Activated T-helper 1 cell treated with anti-CD3 and anti-CD28 coated beads, Interleukin-2, amount 50 U/mL, for 16 hours (primary cell): ENCODE measurements around the gene KDM6A.
"Not testable (repeated sequence)": the region's sequence is repeated elsewhere in the genome, so short reads cannot be mapped to it uniquely, and the experiment has no call there.

Experiments
- DNase-seq, 2 donors: peaks; one replicate each; pipeline ENCODE4 v3.0.0-alpha.2; 2020; ENCODE audit warnings: low read depth in 1 of 2, low spot score in 1 of 2

KDM6A gene

DNA sequence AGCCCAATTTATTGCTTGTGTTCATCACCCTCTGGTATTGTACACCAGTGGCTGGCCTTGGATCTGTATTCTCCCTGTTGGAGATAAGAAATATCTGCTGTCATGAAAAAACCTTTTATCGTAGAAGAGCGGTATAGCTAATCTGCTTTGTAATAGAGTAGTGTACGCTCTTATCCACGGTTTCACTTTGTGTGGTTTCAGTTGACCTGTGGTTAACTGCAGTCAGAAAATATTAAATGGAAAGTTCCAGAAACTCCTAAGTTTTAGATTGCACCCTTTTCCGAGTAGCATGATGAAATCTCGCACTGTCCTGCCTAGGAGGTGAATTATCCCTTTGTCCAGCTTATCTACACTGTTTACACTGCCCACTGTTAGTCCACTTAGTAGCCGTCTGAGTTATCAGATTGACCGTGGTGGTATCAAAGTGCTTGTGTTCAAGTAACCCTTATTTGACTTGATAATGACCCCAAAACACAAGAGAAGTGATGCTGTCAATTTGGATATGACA is 42.4 kb downstream of the KDM6A start:
- no peak for DNase-seq

DNA sequence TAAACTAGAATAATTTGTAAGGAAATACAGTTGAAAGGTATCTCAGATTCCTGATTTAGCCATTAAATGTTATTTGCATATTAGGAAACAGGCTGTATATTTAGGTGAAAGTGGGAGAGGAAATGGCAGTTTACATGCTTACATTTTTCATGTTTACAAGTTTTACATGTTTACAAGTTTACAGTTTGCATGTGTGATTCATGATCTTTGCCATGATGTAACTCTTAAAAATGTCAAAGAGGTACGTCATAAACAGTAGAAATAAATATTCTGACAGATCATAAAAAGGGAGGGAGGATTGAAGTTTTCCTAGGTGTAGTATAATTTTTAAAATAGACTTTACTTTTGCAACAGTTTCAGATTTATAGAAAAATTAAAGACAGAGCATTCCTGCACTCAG is 45.7 kb downstream of the KDM6A start:
- no peak for DNase-seq

DNA sequence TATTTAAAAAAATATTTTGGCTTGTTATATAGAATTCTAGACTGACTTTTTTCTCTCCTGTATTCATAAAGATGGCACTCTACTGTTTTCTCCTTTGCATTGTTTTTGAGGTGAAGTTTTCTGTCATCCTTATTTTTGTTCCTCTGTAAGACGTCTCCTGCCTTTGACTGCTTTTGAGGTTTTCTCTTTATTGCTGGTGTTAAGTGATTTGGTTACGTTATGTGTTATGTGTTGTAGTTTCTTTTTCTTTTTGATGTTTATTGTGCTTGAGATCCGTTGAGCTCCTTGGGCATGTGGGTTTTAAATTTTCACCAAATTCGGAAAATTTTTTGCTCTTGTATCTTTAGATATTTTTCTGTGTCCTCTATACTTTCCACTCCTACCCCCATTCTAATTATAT is 50.0 kb downstream of the KDM6A start:
- DNase-seq: no peak

DNA sequence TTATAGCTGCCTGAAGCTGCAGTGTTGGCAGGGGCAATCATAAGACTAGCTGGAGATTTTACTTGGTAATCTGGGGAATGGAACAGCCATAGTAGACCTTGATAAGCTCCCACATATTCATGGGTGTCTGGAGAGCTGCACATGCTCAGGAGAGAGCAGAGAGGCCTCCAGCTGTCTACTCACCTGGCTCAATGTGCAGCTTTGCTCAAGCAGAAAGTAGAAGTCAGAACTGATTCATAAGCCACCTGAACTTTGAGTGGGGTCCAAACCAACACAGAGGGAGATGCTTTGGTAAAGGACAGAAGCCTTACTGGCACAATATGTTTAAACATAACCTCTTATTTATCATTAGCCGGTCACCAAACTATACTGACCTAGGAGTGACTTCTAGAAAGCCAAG is 54.4 kb downstream of the KDM6A start:
- DNase-seq: no peak

DNA sequence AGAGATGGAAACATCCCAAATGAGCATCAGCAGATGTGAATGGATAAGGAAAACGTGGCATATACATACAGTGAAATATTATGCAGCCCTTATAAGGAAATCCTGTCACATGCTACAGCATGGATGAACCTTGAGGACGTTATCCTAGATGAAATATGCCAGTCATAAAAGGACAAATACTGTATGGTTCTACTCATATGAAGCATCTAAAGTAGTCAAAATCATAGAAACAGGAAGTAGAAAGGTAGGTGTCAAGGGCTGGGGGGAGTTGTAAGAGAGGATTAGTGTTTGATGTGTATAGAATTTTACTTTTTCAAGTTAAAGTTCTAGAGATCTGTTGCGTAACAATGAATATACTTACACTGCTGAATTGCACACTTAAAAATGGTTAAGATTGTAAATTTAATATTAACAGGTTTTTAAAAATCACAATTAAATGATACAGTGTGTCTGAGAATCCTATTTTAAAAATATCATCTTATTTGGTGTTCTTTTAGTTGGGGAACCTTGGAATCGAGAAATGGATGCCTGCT is 58.5 kb downstream of the KDM6A start:
- no peak for DNase-seq

DNA sequence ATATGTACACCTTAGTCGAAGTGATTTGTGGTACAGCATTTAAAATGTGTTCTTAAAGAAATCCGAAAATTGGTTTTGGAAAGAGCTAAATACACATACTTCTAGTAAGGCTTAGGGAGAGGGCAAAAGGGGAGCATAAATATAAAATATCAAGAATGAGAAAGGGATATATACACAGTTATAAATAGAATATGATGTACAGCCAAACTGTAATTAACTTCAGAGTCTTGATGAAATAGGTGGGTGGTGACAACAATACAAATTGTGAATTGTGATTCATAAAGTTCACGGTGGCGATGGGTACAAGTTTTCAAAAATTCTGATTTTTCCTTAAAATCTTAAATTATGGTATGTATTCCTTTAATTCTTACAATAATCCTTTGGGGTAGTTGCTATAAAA is 62.2 kb downstream of the KDM6A start:
- DNase-seq: no peak

DNA sequence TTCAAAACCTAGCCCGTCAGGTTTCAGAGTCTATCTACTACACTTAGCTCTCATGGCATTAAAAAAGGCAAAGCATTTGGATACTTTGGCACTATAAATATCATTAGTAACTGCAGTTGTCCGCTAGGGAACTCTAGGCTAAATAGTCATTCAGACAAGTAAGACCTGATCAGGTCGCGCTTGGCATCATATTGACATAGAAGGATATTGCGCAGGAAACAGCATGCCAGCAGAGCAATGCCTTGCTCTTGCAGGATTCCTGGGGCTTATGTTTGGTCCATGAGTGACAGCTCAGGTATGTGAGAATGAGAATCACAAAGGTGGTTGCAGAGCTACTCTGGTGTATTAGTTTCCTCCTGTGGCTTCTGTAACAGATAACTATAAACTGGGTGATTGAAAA is 62.7 kb downstream of the KDM6A start:
- no peak for DNase-seq

DNA sequence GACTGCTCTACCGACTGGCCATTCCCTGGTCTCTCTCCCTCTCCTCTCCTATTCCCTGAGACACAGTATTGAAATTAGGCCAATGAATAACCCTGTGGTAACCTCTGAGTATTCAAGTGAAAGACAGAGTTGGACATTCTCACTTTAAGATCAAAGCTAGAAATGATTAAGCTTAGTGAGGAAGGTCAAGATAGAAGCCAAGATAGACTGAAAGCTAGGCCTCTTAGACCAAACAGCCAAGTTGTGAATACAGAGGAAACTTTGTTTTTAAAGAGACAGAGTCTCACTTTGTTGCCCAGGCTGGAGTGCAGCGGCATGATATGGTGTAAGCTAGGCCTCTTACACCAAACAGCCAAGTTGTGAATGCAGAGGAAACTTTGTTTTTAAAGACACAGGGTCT is 64.6 kb downstream of the KDM6A start:
- DNase-seq: no peak

DNA sequence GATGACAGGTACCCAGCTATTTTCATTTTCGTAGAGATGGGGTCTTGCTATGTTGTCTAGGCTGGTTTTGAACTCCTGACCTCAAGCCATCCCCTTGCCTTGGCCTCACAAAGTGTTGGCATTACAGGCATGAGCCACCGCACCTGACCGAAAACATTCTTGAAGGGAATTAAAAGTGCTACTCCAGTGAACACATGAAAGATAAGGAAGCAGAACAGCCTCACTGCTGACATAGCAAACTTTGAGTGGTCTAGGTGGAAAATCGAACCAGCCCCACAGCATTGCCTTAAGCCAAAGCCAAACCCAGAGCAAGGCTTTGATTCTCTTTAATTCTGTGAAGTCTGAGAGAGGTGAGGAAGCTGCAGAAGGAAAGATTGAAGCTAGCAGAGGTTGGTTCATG is 65.1 kb downstream of the KDM6A start:
- DNase-seq: no peak

DNA sequence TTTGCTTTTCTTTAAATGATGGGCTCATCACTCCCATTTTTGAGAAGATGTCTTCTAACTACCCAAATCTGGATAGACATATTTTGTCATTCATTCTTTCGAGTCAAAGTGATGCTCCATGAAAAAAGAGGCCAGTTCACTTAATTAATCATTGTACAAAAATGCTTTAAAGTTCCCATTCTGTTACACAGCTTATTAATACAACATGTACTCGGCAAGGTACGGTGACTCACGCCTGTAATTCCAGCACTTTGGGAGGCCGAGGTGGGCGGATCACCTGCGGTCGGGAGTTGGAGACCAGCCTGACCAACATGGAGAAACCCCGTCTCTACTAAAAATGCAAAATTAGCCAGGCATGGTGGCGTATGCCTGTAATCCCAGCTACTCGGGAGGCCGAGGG is 67.6 kb downstream of the KDM6A start:
- DNase-seq: not testable (repeated sequence)

DNA sequence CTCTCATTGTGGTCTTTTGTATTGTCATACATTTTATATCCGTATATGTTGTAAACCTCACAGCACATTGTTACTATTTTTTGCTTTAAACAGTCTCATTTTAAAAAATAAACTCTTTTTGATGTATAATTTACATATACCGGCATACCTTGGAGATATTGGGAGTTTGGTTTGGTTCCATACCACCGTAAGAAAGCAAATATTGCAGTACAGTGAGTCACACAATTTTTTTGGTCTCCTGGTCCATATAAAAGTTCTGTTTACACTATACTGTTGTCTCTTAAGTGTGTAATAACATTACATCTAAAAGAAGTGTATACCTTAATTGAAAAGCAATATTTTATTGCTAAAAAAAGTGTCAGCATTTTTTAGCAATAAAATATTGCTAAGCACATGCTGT is 70.0 kb downstream of the KDM6A start:
- no peak for DNase-seq

DNA sequence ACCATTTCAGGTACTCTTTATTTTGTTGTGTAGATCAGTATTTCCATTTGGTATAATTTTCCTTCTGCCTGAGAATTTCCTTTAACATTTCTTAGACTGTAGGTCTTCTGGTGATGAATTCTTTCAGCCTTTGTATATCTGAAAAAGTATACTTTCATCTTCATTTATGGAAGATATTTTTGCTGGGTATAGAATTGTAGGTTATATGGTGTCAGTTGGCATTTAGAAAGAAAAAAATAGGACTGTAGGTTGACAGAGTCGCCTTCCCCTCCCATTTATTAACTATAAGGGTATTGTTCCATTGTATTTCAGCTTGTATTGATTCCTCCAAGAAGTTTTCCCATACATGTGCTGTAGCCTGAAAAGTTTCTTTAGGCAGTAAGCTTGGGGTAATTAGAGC is 71.9 kb downstream of the KDM6A start:
- no peak for DNase-seq

DNA sequence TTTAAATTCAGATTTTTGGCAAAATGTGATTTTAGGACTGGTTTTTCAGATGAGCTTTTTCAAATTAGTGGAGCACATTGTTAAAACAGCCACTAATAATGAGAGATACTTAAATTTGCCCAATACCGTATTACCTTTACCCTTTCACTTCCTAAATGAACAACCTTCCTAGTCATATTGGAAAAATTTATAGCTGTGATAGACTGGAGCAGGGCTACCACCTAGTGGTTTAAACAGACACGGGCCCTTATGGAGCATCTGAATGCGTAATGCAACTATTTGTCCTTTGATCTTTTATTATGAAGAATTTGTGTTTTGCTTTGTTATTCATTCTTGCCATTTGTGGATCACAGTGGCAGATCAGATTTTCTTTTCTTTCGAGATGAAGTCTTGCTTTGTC is 72.7 kb downstream of the KDM6A start:
- DNase-seq: no peak

DNA sequence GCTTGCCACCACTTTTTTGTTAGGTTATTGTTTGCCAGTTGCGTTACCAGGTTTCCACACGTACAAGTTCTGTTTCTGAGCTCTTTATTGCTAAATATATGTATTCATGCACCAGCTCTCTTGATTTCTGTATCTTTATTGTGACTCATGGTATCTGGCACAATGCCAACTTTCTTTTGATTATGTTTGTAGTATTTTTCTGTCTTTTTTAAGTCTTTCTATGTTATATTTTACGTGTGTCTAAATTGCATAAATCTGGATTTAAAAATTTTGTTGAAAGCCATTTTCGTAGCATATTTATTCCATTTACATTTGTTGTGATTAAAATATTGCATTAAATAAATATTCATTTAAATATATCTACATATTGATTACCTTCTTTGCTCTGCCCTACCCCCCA is 73.8 kb downstream of the KDM6A start:
- DNase-seq: no peak

DNA sequence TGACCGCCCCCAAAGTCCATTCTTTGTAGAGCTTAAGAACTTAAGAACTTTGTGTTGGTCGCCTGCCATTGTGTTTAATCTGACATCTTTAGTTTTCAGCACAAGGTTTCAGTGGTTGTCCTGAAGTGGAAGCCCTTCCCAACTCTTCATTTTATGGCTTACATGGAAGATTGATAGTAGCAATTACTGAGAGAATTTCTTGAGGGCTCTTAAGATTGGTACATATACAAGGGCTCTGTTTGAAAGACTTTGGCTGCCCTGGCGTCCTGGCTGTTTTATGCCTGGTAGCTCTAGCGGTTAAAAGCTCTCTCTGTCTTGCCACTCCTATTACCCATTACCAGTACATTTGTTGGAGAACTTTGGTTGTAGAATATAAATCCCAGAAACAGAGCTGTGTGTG is 75.0 kb downstream of the KDM6A start:
- DNase-seq: no peak

DNA sequence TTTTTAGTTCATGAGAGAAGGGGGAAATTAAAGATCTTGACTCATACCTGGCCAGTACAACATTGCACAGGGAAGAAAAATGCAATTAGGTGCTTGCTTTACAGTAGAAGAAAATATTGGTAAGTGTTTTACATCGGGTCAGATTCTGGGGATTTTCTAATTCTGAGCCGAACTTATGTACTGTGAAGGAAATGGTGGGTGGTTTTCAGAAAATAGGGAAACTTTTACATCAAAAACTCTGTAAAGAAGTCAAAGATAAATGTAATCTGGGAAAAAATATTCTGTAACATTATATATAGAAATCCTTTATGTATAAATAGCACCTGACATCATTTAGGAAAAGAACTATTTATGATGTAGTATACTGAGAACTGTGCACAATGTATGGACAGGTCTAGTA is 75.4 kb downstream of the KDM6A start:
- no peak for DNase-seq

DNA sequence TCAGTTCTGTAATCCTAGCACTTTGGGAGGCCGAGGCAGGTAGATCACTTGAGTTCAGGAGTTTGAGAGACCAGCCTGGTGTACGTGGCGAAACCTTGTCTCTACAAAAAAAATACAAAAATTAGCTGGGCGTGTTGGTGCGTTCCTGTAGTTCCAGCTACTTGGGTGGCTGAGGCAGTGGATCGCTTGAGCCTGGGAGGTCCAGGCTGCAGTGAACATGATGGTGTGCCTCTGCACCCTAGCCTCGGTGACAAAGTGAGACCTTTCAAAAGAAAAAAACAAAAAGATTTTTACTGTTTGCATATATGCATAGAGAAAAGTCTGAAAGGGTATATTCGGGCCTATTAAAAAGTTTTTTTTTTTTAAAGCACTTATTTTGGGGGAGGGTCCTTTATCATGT is 76.1 kb downstream of the KDM6A start:
- DNase-seq: no peak

DNA sequence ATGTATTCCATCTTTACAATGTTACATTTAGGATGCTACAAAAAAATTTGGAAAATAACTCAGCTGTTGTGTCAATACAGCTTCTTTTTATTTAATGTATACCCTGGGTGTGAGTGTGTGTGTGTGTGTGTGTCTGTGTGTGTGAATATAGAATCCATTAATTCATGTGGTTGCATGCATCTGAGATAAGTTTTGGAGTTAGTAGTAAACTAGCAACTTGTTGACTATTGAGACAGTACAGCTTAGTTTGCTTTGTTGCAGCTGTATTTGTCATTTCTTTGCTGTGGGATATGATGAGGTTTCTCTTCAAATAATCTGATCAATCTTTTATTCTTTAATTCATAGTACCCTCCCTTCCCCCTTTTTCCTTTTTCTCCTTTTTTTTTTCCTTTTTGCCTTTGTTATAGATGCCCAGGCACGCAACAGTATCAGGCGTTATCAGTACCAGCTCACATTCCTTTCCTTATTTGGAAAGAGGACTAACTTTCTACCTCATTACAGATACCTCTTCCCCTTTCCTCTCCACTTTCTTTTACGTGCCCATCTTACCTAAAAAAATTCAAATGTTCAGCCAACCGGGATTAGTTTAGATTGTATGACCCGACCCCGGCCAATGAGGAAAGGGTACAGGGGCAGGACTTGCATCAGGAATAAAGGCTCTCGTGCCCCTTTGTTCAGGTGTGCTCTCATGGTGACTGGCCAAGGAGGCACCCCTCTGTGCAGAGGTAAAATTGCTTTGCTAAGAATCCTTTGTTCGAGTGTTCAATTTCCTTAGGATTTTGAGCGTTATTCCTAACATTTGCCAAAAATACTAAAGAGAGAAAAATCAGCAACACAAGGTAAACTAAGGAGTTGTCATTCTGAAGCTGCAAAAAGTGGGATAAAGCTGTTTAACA is 77.7 kb downstream of the KDM6A start:
- DNase-seq: not testable (repeated sequence)

DNA sequence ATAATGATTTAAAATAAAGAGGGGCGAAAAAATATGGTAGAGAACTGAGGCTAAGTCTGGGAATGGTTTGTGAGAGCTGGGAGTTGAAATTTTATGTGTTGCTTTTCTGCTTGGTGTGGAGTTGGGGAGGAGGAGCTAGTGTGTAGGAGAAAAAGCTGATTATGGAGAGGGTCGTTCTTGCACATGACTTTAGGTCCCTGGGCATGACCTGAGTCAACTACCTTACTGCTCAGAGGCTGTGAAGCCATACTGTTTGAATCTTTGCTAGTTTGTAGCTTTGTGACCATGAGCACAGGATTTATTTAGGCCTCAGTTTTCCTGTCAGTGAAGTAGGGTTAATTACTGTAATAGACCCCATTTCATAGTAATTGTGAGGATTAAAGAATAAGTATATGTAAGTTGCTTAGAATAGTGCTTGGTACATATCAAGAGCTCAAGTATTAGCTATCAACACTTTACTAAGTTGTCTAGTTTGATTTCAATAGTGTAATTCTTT is 78.6 kb downstream of the KDM6A start:
- no peak for DNase-seq

DNA sequence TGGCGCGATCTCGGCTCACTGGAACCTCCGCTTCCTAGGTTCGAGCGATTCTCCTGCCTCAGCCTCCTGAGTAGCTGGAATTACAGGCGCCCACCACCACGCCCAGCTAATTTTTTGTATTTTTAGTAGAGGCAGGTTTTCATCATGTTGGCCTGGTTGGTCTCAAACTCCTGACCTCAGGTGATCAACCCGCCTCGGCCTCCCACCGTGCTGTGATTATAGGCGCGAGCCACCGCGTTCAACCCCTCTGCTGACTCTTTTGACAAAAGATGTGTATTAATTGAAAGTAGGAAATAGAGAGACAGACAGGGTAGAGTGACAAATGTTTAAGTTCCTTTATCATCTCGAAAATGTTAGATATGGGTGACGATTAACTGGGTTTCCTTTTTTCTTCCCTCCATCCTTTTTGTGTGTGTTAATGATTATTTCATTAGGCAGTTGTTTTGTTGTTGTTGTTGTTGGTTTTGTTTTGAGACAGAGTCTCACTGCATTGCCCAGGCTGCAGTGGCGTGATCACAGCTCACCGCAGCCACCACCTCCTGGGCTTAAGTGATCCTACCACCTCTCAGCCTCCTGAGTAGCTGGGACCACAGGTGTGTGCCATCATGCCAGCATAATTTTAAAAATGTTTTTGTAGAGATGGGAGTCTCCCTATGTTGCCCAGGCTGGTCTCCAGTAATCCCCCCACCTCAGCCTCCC is 79.5 kb downstream of the KDM6A start:
- DNase-seq: no peak

DNA sequence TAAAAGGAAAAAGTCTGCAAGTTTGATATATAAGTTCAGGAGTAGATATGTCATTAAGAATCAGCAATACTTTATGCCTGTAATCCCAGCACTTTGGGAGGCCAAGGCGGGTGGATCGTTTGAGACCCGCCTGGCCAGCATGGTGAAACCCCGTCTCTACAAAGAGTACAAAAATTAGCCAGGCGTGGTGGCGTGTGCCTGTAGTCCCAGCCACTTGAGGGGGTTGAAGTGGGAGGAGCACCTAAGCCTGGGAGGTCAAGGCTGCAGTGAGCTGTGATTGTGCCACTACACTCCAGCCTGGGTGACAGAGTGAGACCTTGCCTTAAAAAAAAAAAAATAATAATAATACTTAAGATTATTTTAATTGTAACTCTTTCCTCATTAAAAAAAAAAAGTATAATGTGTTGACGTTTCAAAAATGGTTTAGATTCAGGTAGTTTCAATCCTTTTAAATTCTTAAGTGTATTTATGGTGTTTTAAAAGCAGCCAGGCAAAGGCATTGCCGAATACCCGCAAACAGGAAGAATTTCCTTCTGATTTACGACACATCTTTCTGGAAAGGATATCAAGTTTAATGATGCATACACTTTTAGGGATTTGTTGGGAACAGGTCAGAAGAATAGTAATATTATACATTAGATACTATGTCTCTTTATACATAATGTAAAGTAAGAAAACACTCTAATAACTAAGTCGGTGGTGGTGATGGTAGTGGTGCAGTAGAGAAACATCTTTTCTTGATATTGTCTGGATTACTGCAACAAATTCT is 80.9 kb downstream of the KDM6A start:
- no peak for DNase-seq
